HEK293 (cell line): ENCODE data around the gene CELA2A.

Experiments
- CTCF ChIP-seq: fragments of 450-650 bp; formaldehyde crosslinking; IDR thresholded peaks from 2 replicates; pipeline ENCODE4 v1.5.1; 2016; ENCODE audit warnings: missing biosample characterization, missing genetic modification characterization
- ZNF133 ChIP-seq: fragments of 450-650 bp; formaldehyde crosslinking; IDR thresholded peaks from 2 replicates; pipeline ENCODE4 v1.5.1; 2016; ENCODE audit warnings: missing biosample characterization, missing genetic modification characterization
- ZNF155 ChIP-seq: fragments of 450-650 bp; formaldehyde crosslinking; IDR thresholded peaks from 2 replicates; pipeline ENCODE4 v1.5.1; 2016; ENCODE audit warnings: missing biosample characterization, missing genetic modification characterization
- TF ChIP-seq, protein P1 (sequence below): fragments of 450-650 bp; formaldehyde crosslinking; IDR thresholded peaks from 2 replicates; pipeline ENCODE4 v1.5.1; 2017; ENCODE audit warnings: missing biosample characterization, missing genetic modification characterization
- TF ChIP-seq, protein P2 (sequence below): fragments of 450-650 bp; formaldehyde crosslinking; IDR thresholded peaks from 2 replicates; pipeline ENCODE4 v1.5.1; 2016; ENCODE audit warnings: missing biosample characterization, missing genetic modification characterization, low read depth

GRCh38 chr1:15455522-15455921 is 1.0 kb upstream of the CELA2A start:
- TF ChIP-seq, protein P1, sequence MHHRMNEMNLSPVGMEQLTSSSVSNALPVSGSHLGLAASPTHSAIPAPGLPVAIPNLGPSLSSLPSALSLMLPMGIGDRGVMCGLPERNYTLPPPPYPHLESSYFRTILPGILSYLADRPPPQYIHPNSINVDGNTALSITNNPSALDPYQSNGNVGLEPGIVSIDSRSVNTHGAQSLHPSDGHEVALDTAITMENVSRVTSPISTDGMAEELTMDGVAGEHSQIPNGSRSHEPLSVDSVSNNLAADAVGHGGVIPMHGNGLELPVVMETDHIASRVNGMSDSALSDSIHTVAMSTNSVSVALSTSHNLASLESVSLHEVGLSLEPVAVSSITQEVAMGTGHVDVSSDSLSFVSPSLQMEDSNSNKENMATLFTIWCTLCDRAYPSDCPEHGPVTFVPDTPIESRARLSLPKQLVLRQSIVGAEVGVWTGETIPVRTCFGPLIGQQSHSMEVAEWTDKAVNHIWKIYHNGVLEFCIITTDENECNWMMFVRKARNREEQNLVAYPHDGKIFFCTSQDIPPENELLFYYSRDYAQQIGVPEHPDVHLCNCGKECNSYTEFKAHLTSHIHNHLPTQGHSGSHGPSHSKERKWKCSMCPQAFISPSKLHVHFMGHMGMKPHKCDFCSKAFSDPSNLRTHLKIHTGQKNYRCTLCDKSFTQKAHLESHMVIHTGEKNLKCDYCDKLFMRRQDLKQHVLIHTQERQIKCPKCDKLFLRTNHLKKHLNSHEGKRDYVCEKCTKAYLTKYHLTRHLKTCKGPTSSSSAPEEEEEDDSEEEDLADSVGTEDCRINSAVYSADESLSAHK, result no peak
- TF ChIP-seq, protein P2, sequence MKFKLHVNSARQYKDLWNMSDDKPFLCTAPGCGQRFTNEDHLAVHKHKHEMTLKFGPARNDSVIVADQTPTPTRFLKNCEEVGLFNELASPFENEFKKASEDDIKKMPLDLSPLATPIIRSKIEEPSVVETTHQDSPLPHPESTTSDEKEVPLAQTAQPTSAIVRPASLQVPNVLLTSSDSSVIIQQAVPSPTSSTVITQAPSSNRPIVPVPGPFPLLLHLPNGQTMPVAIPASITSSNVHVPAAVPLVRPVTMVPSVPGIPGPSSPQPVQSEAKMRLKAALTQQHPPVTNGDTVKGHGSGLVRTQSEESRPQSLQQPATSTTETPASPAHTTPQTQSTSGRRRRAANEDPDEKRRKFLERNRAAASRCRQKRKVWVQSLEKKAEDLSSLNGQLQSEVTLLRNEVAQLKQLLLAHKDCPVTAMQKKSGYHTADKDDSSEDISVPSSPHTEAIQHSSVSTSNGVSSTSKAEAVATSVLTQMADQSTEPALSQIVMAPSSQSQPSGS (tag by site-specific recombination), result no peak
- no peak for TF ChIP-seq CTCF
- TF ChIP-seq ZNF155 (tag by site-specific recombination), result no peak
- no peak for TF ChIP-seq ZNF133 (tag by site-specific recombination)
